HG03520 (cell line): ENCODE results near the gene RNLS.

Source experiments
- ATAC-seq: cut with Tn5 transposase; IDR thresholded peaks from one replicate; pipeline ENCODE4 v1.9.1; 2021; ENCODE audit warnings: mild to moderate bottlenecking, moderate library complexity; ENCODE audit not compliant: unreplicated experiment

The RNLS gene

GRCh38 chr10:88482220-88482619, 100.9 kb downstream of the RNLS start:
- no peak for ATAC-seq

GRCh38 chr10:88478256-88478655, 104.9 kb downstream of the RNLS start:
- ATAC-seq: no peak

DNA sequence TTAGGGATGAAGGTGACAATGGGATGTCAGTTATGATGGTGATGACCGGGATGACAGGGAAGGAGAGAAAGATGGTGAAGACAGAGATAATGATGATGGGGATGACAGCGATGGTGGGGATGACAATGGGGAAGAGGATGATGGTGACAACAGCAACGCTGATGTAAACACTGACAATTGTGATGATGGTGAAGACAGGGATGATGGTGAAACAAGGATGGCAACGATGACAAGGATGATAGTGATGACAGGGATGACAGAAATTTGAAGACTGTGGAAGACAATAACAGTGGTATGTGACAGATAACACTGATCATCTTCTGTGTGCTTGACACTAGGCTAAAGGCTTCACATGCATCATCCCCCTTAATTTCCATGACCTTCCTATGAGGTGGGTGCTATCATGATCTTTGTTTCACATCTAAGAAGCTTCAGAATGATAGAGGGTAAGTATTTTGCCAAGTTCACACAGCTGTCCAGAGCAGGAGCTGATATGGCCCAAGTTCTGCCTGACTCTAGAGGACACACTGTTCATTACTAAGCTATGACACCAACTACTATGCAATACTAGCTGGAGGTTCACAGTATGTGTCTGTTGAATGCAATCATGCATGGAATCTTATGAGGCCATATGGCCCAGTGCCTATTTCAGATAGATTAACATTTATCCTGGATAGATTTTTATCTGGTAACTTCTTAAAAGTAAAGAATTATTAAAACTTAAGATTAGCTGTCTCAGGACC, 105.6 kb downstream of the RNLS start:
- no peak for ATAC-seq

- ATAC-seq: no peak
These were observed 108.0 kb downstream of the RNLS start for GRCh38 chr10:88474884-88475844.

GRCh38 chr10:88473989-88474883, 108.9 kb downstream of the RNLS start:
- ATAC-seq: no peak

DNA sequence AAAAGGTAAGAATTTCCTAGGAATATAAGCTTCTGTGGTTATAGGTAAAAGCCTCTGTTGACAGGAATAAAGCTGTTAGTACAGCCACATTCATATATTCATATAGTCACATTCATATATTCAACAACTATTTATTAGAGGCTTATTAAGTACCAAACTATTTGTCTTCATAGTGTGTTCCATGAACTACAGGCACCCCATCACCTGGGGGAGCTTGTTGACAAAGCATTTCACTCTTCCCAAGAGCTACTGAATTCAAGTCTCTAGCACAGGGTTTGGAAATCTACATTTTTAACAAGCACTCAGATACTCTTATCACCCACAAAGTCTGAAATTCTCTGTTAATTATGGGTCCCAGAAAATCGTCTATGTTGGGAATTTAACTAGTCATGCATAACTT, 110.6 kb downstream of the RNLS start:
- ATAC-seq: no peak

DNA sequence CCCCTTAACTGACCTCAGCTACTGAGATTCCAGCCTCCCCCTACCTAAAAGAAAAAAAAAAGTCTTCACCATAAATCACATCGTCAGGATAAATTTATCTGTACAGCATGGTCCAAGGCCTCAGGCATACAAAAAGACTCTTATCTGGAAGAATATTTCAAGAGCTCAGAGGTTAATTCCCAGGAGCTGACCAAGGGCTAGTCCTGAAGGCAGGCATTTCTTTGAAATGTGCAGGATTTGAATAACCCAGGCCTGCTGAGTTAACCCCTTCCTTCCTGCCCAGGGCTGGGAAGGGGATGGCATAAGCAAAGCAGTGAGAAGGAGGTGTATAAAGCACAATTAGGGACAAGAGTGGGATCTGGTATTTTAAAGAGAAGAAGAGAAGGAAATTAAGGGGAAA, 111.2 kb downstream of the RNLS start:
- ATAC-seq: no peak

DNA sequence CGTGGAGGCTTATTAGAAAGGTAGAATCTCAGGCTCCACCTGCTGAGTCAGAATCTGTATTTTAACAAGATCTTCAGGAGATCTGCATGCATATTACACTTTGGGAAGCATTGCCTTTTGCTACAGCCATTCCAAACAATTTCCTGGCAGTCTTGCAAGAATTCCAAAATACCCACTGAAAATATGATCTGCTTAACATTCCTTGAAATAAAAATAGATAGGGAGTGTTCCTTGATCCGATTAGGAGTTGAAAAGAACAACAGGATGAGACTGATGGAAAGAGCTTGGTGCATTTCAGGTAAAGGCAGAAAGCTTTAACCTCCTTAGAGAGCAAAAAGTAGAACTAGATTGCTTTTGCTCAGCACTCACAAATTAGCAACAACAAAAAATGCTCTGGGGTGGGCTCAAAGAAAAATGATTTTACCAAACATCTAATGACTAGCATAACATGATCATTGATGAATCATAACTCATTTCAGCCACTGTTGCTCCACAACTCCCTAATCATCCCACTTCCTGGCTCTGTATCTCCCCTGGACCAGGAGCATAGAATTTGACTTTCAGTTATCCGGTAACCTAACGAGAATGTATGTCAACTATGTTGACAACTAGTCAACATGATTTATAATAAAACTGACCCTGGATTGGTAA, 115.2 kb downstream of the RNLS start:
- no peak for ATAC-seq

DNA sequence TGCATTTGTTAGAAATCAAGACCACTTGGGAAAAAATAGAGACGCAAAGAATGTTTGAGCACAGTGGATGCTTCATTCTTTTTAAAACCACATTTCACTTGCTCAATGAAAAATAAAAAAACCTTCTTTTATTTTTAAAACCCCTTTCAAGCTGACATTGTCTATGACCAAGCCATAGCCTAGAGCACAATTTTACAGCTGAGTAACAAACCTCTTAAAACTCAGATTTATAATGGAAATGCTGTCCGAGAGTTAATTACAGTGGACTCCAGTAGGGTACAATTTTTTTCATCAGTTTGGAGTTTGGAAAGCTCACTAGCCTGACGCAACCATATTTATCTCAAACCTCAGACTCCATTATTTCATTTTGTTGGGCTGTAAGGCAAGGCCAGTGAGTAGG, 116.3 kb downstream of the RNLS start:
- ATAC-seq: no peak

GRCh38 chr10:88465765-88466164, 117.4 kb downstream of the RNLS start:
- no peak for ATAC-seq

GRCh38 chr10:88463811-88464210, 119.3 kb downstream of the RNLS start:
- ATAC-seq: no peak

DNA sequence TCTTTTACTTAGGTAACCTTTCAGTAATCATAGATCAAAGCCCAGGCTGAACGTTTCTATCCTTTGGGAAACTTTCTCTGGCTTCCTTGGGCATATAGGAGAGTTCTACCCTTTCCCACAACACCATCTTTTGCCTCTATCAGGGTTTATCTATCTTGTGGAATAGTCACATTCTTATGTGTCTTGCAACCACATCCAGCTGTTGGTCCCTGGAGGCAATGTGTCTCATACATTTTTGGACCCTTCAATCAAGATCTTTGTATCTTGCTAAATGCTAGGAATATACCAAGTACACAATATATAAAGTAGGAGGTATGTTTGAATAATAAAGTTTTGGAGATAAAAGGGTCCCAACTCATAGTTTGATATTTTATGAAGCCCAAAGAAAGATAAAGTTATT, 121.7 kb downstream of the RNLS start:
- no peak for ATAC-seq

GRCh38 chr10:88459530-88459929, 123.6 kb downstream of the RNLS start:
- ATAC-seq: no peak

GRCh38 chr10:88458209-88458608, 124.9 kb downstream of the RNLS start:
- ATAC-seq: no peak

DNA sequence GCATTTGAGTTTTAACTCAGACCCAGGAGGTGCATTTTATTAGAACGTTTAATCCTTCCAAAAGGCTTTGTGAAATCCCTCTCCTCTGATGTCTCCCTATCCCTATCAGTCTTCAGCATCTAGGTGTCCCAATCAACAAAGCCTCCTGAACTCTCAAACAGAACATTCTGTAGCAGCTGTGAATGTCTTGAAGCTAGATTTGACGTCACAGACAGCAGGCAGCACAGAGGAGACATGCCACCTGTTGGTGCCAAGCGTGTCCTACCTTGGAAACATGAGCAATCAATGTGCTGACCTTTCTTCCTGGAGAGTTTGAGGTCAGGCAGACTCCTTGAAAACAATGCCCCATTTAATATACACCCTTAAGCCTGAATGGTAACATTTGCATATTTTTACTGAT, 125.5 kb downstream of the RNLS start:
- no peak for ATAC-seq

GRCh38 chr10:88456730-88457129, 126.4 kb downstream of the RNLS start:
- no peak for ATAC-seq

GRCh38 chr10:88455831-88456230, 127.3 kb downstream of the RNLS start:
- no peak for ATAC-seq

DNA sequence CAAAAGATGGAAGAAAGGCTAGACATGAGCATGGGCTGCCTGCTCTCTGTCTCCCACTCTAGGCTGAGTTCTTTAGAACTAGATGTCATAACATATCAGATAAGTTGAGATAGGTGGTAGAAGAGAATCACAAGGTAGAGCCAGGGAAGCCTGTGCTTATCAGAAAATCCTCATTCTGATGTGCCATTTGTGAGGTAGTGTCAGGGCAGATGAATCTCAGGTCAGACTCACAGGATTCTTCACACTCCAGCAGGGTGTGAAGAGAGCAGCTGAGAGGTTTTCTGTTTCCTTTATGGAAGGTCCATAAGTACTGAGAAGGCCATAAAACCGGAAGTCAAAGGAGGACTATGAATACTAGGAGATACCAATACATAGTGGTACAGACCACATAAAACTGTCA, 132.9 kb downstream of the RNLS start:
- no peak for ATAC-seq

DNA sequence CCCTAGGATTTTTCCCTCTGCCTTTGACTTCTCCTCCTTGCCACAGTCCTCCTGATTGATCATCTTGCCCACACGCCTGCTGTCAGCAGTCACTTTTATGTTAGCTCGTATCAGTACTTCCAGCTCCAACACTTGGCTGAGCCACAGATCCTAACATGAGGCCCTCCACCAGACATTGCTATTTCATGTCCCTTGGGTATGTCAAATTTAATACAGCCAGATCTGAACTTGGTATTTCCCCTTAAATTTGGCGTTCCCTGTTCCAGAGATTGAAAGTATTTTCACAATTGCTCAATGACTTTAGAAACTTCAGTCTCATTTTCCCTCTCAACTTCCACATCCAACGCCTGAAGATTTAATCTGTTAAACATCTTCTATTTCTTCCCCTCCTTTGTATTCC, 140.4 kb downstream of the RNLS start:
- ATAC-seq: no peak

DNA sequence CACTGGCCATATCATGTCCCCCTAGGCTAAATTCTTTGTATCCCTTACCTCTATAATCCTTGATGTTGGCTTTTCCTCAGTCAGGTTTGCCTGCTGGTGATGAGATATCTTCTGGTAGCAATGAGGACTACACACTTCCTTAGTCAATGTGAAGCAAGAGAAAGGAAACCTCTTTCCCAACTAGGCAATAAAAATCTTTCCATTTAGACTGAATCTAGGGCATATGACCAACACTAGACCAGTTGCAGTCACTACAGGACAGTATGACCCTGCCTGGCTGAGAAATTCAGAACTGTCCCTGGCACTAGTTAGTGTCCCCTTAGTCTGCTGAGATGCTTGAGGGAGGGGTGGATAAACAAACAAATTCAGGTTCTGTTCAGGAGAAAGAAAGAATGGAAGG, 142.6 kb downstream of the RNLS start:
- no peak for ATAC-seq

DNA sequence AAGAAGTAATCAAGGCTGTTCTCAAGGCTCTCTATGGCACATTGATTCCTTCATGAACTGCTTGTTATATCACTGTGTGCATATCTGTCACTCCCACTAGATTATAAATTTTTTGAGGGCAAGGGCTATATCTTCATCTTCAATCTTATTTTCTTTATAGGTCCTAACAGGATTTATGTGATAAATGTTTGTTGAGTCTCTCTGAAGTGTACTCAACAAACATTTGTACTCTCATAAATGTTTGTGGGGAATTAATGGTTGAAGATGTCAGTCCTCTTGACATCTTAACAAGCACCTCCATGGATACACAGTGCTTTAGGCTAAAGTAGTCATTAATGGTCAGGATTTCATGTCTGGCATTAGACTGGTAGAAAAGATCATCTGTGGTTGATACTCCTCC, 143.2 kb downstream of the RNLS start:
- ATAC-seq: no peak
